Pons (tissue), 1 donor: ENCODE results near the gene CRISP2.

Source experiments
- DNase-seq: peaks from one replicate; pipeline ENCODE4 v3.0.0-alpha.2; 2016; ENCODE audit warnings: low spot score

CRISP2 gene

GRCh38 chr6:49653942-49654341, 59.4 kb downstream of the CRISP2 start:
- no peak for DNase-seq

DNA sequence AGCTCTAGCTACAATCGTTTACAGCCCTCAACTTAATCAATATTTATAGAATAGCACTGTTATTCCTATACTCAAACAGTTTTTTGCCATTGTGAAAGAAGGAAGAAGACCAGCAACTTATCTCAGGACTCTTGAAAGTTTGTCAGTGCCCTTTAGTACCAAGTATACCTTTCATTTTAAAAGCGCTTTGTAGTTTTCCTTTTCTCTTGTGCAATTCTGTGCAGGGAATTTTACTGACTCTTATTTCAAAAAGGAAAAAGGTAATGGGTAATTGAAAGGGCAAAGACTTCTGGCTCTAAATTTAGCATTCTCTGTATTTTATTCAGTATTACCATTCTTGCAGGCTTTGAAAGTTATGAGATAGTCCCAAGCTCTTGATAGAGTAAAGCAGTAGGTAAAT, 59.9 kb downstream of the CRISP2 start:
- no peak for DNase-seq

DNA sequence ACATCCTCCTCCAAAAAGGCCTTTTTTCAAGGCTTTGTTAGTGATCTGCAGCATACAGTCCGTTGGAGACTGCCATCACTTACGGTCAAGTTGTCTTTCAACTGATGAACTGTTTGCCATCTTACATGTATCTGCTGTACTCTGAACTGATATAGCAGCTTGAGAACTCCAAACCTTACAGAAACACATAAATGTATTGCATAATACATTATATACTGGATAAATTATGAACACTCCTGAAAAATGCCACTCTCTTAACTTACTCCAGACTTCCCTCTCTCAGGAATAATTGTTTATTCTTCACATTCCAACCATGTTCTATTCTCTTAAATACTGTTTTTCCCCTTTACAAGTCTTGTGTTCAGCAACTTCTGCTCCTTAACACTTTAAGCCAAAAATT, 62.1 kb downstream of the CRISP2 start:
- no peak for DNase-seq

DNA sequence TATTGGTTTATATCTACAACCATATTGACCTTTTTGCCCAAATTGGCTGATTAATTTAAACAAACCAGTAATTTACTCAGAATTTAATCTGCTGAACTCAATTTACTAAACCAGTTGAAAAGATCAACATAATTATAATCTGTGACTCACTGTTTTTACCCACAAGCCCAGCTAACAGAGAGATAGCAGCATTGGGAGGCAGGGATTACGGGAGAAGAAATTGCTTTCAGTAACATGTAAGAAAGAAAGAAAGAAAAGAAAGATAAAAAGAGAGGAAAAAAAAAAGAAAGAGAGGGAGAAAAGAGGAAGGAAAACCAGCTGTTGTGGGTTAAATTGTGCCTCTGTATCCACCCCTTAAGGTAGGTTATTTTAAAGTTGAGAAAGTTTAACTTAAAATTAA, 63.4 kb downstream of the CRISP2 start:
- DNase-seq, result no peak

DNA sequence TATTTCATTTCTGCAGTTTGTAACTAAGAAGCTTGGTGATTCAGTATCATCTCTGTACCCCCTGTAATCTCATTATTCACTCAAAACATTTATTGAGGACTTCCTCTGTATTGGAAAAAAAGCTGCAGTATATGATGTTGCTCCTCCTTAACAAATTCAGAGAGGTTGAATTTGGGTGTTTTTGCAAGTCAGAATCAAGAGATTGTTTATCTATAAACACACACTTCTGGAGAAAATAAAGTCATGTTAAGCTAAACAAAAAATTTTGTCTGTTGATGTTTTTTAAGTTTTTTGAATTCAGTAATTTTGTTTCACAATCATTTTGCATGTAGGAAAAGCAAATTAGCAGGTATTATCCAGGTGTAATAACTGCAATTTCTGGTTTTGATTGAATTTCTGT, 65.3 kb downstream of the CRISP2 start:
- no peak for DNase-seq

DNA sequence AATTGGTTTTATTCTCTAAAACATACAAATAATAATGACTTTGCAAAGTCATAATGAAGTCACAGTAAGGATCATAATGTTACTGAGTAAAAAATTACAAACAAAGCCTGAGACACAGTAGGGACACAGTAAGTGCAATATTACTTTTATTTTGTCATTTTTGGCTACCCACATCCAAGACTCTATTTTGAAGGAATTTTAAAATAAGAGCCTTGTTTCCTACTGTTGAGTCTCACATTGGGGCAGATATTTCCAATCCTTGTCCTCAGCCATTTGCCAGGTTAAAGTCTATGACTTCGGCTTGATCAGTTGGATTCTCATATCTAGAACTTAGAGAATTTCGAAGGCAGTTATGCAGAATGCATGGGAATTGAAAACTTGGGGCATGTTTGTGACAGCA, 65.9 kb downstream of the CRISP2 start:
- no peak for DNase-seq

- no peak for DNase-seq
These were observed 66.4 kb downstream of the CRISP2 start for GRCh38 chr6:49646942-49647341.

DNA sequence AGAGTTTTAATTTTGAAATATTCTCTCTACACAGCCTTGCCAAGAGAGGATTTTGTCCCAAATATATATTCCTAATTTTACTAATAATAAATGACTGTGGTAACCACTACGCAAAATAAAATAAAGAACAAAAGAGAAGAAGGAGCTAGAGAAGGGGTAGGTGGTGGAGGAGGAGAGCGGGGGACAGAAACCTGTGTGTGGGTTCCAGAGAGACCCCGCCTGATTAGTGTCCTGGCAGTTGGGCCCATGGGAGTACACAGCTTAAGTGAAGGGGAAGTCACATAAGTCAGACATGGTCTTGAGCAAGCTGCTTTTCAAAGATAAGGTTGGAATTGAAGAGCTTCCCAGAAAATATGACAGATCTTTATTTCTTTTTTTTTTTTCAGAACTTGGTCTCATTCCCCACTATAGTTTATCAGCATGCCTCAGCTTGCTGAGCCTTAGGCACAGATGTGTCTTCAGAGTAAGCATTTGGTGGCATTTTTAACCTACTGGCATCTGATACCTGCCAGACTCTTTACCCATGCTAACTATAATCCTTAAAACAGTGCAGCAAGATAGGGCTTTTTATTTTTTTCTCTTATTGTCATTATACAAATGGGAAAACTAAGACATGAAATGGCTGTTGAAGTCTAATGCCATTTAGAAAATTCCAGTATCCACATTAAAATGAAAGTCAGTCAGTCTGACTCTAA, 67.1 kb downstream of the CRISP2 start:
- no peak for DNase-seq

DNA sequence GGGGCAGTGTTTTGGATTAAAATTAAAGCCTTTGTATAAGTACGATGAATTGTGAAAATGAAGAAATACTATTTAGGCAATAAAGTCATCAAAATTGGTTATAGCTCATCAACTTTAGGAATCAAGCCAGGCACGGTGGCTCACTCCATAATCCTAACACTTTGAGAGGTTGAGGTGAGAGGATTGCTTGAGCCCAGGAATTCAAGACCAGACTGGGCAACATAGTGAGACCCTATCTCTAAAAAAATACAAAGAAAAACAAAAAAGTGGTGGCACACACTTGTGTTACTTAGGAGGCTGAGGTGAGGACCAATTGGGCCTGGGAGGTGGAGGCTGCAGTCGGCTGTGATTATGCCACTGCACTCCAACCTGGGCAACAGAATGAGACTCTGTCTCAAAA, 68.2 kb downstream of the CRISP2 start:
- no peak for DNase-seq
